RWPE1 (cell line): Measurements from ENCODE around the gene RAB18.

ENCODE experiments used
- CTCF ChIA-PET: fragments of 350-600 bp; sonication (Branson Sonifier 250); formaldehyde crosslinking; extraction: SDS; loops from one replicate; lab custom pipeline; 2021; lab: Yijun Ruan, JAX
- POLR2A ChIA-PET: fragments of 400-600 bp; formaldehyde crosslinking; extraction: SDS; loops from one replicate; lab custom pipeline; 2020; ENCODE audit warnings: antibody characterized with exemption; ENCODE audit not compliant: low non-redundant PET; lab: Yijun Ruan, JAX
- DNase-seq: peaks from one replicate; pipeline ENCODE4 v3.0.0; 2012; ENCODE audit warnings: low spot score
- H3K27ac ChIP-seq: fragments of 450-650 bp; 2 replicates; pipeline ENCODE4 v1.5.1; 2017
- CTCF ChIP-seq: fragments of 450-650 bp; conservative IDR thresholded peaks from 2 replicates; pipeline ENCODE4 v1.5.1; 2017; ENCODE audit warnings: low read depth, mild to moderate bottlenecking

RAB18 gene

GRCh38 chr10:27537166-27537565 lies 33.1 kb downstream of the RAB18 start:
- no peak overlapping the region for H3K27ac ChIP-seq
- POLR2A ChIA-PET = no interaction called here
- no peak for DNase-seq
- TF ChIP-seq CTCF = no peak
- CTCF ChIA-PET = interaction anchor here (0.7 kb wide), 1 partner anchor 314 kb away, joined by 3 read pairs; no protein-coding TSS in a partner anchor

GRCh38 chr10:27537787-27538186 lies 33.7 kb downstream of the RAB18 start:
- DNase-seq = no peak
- CTCF ChIA-PET = interaction anchor here (0.7 kb wide), 1 partner anchor 314 kb away, joined by 3 read pairs; no protein-coding TSS in a partner anchor
- H3K27ac ChIP-seq = no peak overlapping the region

GRCh38 chr10:27540672-27541071 lies 36.6 kb downstream of the RAB18 start:
- DNase-seq = no peak
- H3K27ac ChIP-seq = no peak overlapping the region
- CTCF ChIA-PET = no interaction called here
- no peak for TF ChIP-seq CTCF
- POLR2A ChIA-PET = no interaction called here

More at GRCh38 chr10:27537787-27538186, 33.7 kb downstream of the RAB18 start:
- POLR2A ChIA-PET = no interaction called here
- TF ChIP-seq CTCF = no peak

GRCh38 chr10:27541796-27542729 lies 38.0 kb downstream of the RAB18 start:
- ChIA-PET POLR2A (no interaction called here), CTCF (interaction anchor here (0.7 kb wide), 1 partner anchor 19 kb away, joined by 4 read pairs; no protein-coding TSS in a partner anchor)
- no peak for DNase-seq
- H3K27ac ChIP-seq = peak overlapping the region; percentile 47; the same call in 1 of the 2 replicates
- TF ChIP-seq CTCF = no peak

- no peak for TF ChIP-seq CTCF
Measured at GRCh38 chr10:27542812-27543211, 38.7 kb downstream of the RAB18 start.

GRCh38 chr10:27547047-27547446 lies 42.9 kb downstream of the RAB18 start:
- no peak for TF ChIP-seq CTCF
- no peak for DNase-seq
- CTCF ChIA-PET = no interaction called here
- no peak overlapping the region for H3K27ac ChIP-seq
- POLR2A ChIA-PET = no interaction called here

More at GRCh38 chr10:27542812-27543211, 38.7 kb downstream of the RAB18 start:
- ChIA-PET CTCF (interaction anchor here (0.7 kb wide), 1 partner anchor 18 kb away, joined by 4 read pairs; no protein-coding TSS in a partner anchor), POLR2A (no interaction called here)
- no peak for DNase-seq
- peak overlapping the region; percentile 47; the same call in 1 of the 2 replicates for H3K27ac ChIP-seq
